ENCODE results near the gene EFCAB14.

DNA sequence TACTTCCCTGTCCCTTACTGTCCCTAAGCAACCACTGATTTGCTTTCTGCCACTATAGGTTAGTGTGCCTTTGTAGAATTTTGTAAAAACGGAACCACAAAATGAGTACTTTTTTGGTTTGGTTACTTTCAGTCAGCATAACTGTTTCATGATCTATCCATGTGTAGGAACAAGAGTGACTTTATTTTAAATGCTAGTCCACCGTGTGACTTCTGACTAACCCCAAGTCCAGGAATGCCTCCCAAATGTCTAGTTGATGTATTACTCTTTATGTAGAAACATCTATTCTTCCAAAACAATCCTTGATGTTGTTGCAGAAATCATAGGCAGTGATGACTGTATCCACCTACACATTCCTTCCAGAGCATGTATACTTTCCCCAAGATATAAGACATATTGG lies 72.1 kb downstream of the EFCAB14 start:
- TF ChIP-seq, protein P1, sequence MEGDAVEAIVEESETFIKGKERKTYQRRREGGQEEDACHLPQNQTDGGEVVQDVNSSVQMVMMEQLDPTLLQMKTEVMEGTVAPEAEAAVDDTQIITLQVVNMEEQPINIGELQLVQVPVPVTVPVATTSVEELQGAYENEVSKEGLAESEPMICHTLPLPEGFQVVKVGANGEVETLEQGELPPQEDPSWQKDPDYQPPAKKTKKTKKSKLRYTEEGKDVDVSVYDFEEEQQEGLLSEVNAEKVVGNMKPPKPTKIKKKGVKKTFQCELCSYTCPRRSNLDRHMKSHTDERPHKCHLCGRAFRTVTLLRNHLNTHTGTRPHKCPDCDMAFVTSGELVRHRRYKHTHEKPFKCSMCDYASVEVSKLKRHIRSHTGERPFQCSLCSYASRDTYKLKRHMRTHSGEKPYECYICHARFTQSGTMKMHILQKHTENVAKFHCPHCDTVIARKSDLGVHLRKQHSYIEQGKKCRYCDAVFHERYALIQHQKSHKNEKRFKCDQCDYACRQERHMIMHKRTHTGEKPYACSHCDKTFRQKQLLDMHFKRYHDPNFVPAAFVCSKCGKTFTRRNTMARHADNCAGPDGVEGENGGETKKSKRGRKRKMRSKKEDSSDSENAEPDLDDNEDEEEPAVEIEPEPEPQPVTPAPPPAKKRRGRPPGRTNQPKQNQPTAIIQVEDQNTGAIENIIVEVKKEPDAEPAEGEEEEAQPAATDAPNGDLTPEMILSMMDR (IDR thresholded peaks at IDR 0.05; ENCODE audit: low read depth, low read length) = no peak
- TF ChIP-seq EZH2phosphoT487 (IDR thresholded peaks at IDR 0.05; ENCODE audit: low read depth) = no peak

All from OCI-LY3 (cell line).